HCT116 (cell line): Measurements from ENCODE around the gene TM6SF1. TPM values are rescaled to one million over a fixed set of nuclear protein-coding genes. Genes with fewer than 3 reads are reported as not detected.

ENCODE experiments used
- ATAC-seq: fragments of 200-7000 bp; cut with Tn5 transposase; 2 replicates; pipeline ENCODE4 v1.9.1; 2020; ENCODE audit warnings: mild to moderate bottlenecking, moderate library complexity
- BruUV-seq: library from RNA; stranded (reverse); fragments of 400-500 nt; replicated peaks from 2 replicates; lab custom pipeline; 2021; lab: Mats Ljungman, UMichigan
- CTCF ChIA-PET: fragments of 300-600 bp; sonication (Branson Sonifier 250); formaldehyde crosslinking; loops from one replicate; lab custom pipeline; 2021; ENCODE audit warnings: antibody characterized with exemption; lab: Charles Lee
- POLR2A ChIA-PET: fragments of 300-600, 350-600 bp; sonication (Branson Sonifier 250); formaldehyde crosslinking; loops from one replicate; lab custom pipeline; 2021; ENCODE audit warnings: antibody characterized with exemption; lab: Charles Lee
- RAD21 ChIA-PET, 2 experiments: fragments of 300-600 bp; sonication (Branson Sonifier 250); formaldehyde crosslinking; loops; one replicate each; lab custom pipeline; 2023; ENCODE audit warnings: low total read pairs in 2 of 2; ENCODE audit not compliant: uncharacterized antibody in 2 of 2, unreplicated experiment in 2 of 2, low non-redundant PET in 1 of 2; lab: Charles Lee
- DNase-seq: peaks from one replicate; pipeline ENCODE4 v3.0.0-alpha.2; 2010; ENCODE audit warnings: low read depth, low spot score
- H2AFZ ChIP-seq: fragments of 200-600 bp; shearing (Covaris generic), sonication (generic); 2 replicates; pipeline ENCODE4 v1.6.1; 2017; ENCODE audit warnings: low read depth, mixed run types, mixed read lengths, antibody characterized with exemption, low read length; ENCODE audit not compliant: poor library complexity, severe bottlenecking
- H3K27ac ChIP-seq: 2 replicates; pipeline ENCODE4 v1.5.1; 2012; ENCODE audit warnings: low read depth, low read length
- H3K27me3 ChIP-seq: fragments of 200-600 bp; sonication (generic); 2 replicates; pipeline ENCODE4 v1.6.1; 2016; ENCODE audit warnings: mixed run types, low read length, mixed read lengths; ENCODE audit not compliant: insufficient read depth
- H3K36me3 ChIP-seq, 2 experiments: fragments of 200-500 bp in 1 of 2; fragments of 200-600 bp in 1 of 2; sonication (Bioruptor generic) in 1 of 2; sonication (generic) in 1 of 2; 2 replicates each; pipeline versions ENCODE4 v1.5.1 to v1.6.1; 2014 to 2016; ENCODE audit warnings: low read length in 2 of 2, inconsistent platforms in 1 of 2, mixed read lengths in 1 of 2, mixed run types in 1 of 2; ENCODE audit not compliant: insufficient read depth in 2 of 2, control insufficient read depth in 1 of 2
- H3K4me1 ChIP-seq, 2 experiments: fragments of 200-600 bp in 1 of 2; sonication (generic) in 1 of 2; 2 replicates each; pipeline versions ENCODE4 v1.5.1 to v1.6.1; 2012 to 2017; ENCODE audit warnings: low read length in 2 of 2, inconsistent platforms in 1 of 2, mild to moderate bottlenecking in 1 of 2, mixed read lengths in 1 of 2, mixed run types in 1 of 2, moderate library complexity in 1 of 2; ENCODE audit not compliant: insufficient read depth in 2 of 2, control insufficient read depth in 1 of 2
- H3K4me2 ChIP-seq: fragments of 200-600 bp; sonication (generic); 2 replicates; pipeline ENCODE4 v1.6.1; 2017; ENCODE audit warnings: mixed run types, low read length, mixed read lengths
- H3K4me3 ChIP-seq, 2 experiments: fragments of 200-600 bp in 1 of 2; sonication (generic) in 1 of 2; replicated peaks in 1 of 2; 2 replicates each; pipeline ENCODE4 v1.5.1; 2011 to 2016; ENCODE audit warnings: low read length in 2 of 2, control low read depth in 1 of 2, low read depth in 1 of 2, mild to moderate bottlenecking in 1 of 2, mixed read lengths in 1 of 2, mixed run types in 1 of 2
- H3K79me2 ChIP-seq: fragments of 200-600 bp; sonication (generic); 2 replicates; pipeline ENCODE4 v1.6.1; 2017; ENCODE audit warnings: mild to moderate bottlenecking, mixed run types, low read length, moderate library complexity, mixed read lengths; ENCODE audit not compliant: insufficient read depth
- H3K9ac ChIP-seq: fragments of 200-600 bp; sonication (generic); 2 replicates; pipeline ENCODE4 v1.6.1; 2016; ENCODE audit warnings: low read length, mixed read lengths
- H3K9me2 ChIP-seq: fragments of 200-600 bp; sonication (generic), shearing (Covaris generic); 2 replicates; pipeline ENCODE4 v1.6.1; 2017; ENCODE audit warnings: mixed run types, mild to moderate bottlenecking, moderate library complexity; ENCODE audit not compliant: insufficient read depth
- H3K9me3 ChIP-seq, 2 experiments: fragments of 200-500 bp in 1 of 2; fragments of 200-600 bp in 1 of 2; sonication (Bioruptor generic) in 1 of 2; sonication (generic) in 1 of 2; 2 replicates each; pipeline ENCODE4 v1.6.1; 2014 to 2017; ENCODE audit warnings: low read length in 2 of 2, mixed read lengths in 2 of 2, inconsistent platforms in 1 of 2, low read depth in 1 of 2, mild to moderate bottlenecking in 1 of 2, mixed run types in 1 of 2, moderate library complexity in 1 of 2; ENCODE audit not compliant: control insufficient read depth in 1 of 2, insufficient read depth in 1 of 2
- H4K20me1 ChIP-seq: fragments of 200-600 bp; sonication (generic), shearing (Covaris generic); 2 replicates; pipeline ENCODE4 v1.6.1; 2017; ENCODE audit warnings: mixed run types, mild to moderate bottlenecking, moderate library complexity; ENCODE audit not compliant: insufficient read depth
- CBX3 ChIP-seq: IDR thresholded peaks from 2 replicates; pipeline ENCODE4 v1.6.1; 2012; ENCODE audit warnings: low read depth
- CEBPB ChIP-seq: IDR thresholded peaks from 2 replicates; pipeline ENCODE4 v1.6.1; 2012; ENCODE audit warnings: low read depth
- EGR1 ChIP-seq: IDR thresholded peaks from 2 replicates; pipeline ENCODE4 v1.6.1; 2012; ENCODE audit warnings: low read depth
- ELF1 ChIP-seq: IDR thresholded peaks from 2 replicates; pipeline ENCODE4 v1.6.1; 2012; ENCODE audit warnings: low read depth, borderline replicate concordance
- EZH2 ChIP-seq: fragments of 200-600 bp; sonication (generic); IDR thresholded peaks from 2 replicates; pipeline ENCODE4 v1.6.1; 2017; ENCODE audit warnings: antibody characterized with exemption, mixed run types
- EZH2phosphoT487 ChIP-seq: fragments of 200-600 bp; IDR thresholded peaks from 2 replicates; pipeline ENCODE4 v1.6.1; 2018; ENCODE audit warnings: antibody characterized with exemption, borderline replicate concordance
- FOSL1 ChIP-seq: IDR thresholded peaks from 2 replicates; pipeline ENCODE4 v1.6.1; 2012; ENCODE audit warnings: low read depth
- JUND ChIP-seq: IDR thresholded peaks from 2 replicates; pipeline ENCODE4 v1.6.1; 2012
- POLR2A ChIP-seq: IDR thresholded peaks from 2 replicates; pipeline ENCODE4 v1.7.0; 2011; ENCODE audit warnings: borderline replicate concordance; ENCODE audit not compliant: insufficient read depth, insufficient read length; ENCODE audit errors: extremely low read depth
- POLR2AphosphoS5 ChIP-seq: IDR thresholded peaks from 2 replicates; pipeline ENCODE4 v1.6.1; 2011; ENCODE audit warnings: mild to moderate bottlenecking, low read depth, low read length, moderate library complexity
- SIN3A ChIP-seq: IDR thresholded peaks from 2 replicates; pipeline ENCODE4 v1.6.1; 2012; ENCODE audit warnings: low read depth
- SP1 ChIP-seq: IDR thresholded peaks from 2 replicates; pipeline ENCODE4 v1.6.1; 2012; ENCODE audit warnings: low read depth
- SRF ChIP-seq: IDR thresholded peaks from 2 replicates; pipeline ENCODE4 v1.6.1; 2012; ENCODE audit warnings: low read depth
- YY1 ChIP-seq: IDR thresholded peaks from 2 replicates; pipeline ENCODE4 v1.6.1; 2011; ENCODE audit warnings: low read length, low read depth, moderate library complexity, mild to moderate bottlenecking; ENCODE audit not compliant: insufficient replicate concordance; ENCODE audit errors: extremely low read depth
- intact Hi-C: fragments of 100-400 bp; cut with micrococcal nuclease; formaldehyde crosslinking; loops from 2 replicates; pipeline ENCODE4 v1.10.0; 2022
- total RNA-seq: library from RNA; stranded (reverse); gene quantifications from one replicate; pipeline ENCODE4 v1.2.1, GENCODE V29; 2021; ENCODE audit not compliant: unreplicated experiment
- TF ChIP-seq, protein P1 (sequence below): IDR thresholded peaks from 2 replicates; pipeline ENCODE4 v1.6.1; 2012; ENCODE audit warnings: low read depth
- TF ChIP-seq, protein P2 (sequence below), 3 experiments: fragments of 200-600 bp in 1 of 3; sonication (generic) in 1 of 3; IDR thresholded peaks in 2 of 3; conservative IDR thresholded peaks in 1 of 3; 2 replicates each; pipeline ENCODE4 v1.5.1; 2012 to 2017; ENCODE audit warnings: low read depth in 2 of 3, low read length in 2 of 3, antibody characterized with exemption in 1 of 3, borderline replicate concordance in 1 of 3, control low read depth in 1 of 3, mild to moderate bottlenecking in 1 of 3, mixed read lengths in 1 of 3, mixed run types in 1 of 3, moderate library complexity in 1 of 3; ENCODE audit not compliant: insufficient read depth in 1 of 3
- TF ChIP-seq, protein P3 (sequence below): IDR thresholded peaks from 2 replicates; pipeline ENCODE4 v1.6.1; 2012
- TF ChIP-seq, protein P4 (sequence below): IDR thresholded peaks from 2 replicates; pipeline ENCODE4 v1.6.1; 2011; ENCODE audit warnings: mild to moderate bottlenecking, low read length, moderate library complexity; ENCODE audit not compliant: insufficient replicate concordance; ENCODE audit errors: extremely low read depth
- TF ChIP-seq, protein P5 (sequence below): IDR thresholded peaks from 2 replicates; pipeline ENCODE4 v1.6.1; 2012

TM6SF1 gene
- total RNA-seq, 1 experiment from 2014 or later, result not detected

DNA sequence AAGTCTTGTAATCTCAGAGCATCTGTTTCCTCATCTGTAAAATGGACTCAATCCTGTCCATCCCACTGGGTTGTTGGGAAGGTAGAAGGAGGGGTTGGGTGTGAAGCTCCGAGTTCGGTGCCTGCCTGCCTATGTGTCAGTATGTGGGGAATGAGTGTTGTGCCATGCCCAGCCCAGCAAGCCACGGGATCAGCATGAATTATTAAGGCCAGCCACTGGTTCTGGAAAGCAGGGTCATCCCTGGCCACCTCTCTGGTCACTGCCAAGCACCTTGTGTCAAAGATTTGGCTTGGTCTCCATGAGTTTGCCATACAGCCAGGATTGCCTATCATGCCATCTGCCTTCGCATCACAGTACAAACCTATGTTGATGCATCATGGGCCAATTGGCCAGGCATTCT lies 11.5 kb downstream of the TM6SF1 start (continued):
- TF ChIP-seq, protein P1, sequence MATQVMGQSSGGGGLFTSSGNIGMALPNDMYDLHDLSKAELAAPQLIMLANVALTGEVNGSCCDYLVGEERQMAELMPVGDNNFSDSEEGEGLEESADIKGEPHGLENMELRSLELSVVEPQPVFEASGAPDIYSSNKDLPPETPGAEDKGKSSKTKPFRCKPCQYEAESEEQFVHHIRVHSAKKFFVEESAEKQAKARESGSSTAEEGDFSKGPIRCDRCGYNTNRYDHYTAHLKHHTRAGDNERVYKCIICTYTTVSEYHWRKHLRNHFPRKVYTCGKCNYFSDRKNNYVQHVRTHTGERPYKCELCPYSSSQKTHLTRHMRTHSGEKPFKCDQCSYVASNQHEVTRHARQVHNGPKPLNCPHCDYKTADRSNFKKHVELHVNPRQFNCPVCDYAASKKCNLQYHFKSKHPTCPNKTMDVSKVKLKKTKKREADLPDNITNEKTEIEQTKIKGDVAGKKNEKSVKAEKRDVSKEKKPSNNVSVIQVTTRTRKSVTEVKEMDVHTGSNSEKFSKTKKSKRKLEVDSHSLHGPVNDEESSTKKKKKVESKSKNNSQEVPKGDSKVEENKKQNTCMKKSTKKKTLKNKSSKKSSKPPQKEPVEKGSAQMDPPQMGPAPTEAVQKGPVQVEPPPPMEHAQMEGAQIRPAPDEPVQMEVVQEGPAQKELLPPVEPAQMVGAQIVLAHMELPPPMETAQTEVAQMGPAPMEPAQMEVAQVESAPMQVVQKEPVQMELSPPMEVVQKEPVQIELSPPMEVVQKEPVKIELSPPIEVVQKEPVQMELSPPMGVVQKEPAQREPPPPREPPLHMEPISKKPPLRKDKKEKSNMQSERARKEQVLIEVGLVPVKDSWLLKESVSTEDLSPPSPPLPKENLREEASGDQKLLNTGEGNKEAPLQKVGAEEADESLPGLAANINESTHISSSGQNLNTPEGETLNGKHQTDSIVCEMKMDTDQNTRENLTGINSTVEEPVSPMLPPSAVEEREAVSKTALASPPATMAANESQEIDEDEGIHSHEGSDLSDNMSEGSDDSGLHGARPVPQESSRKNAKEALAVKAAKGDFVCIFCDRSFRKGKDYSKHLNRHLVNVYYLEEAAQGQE, result no peak
- TF ChIP-seq, protein P2, sequence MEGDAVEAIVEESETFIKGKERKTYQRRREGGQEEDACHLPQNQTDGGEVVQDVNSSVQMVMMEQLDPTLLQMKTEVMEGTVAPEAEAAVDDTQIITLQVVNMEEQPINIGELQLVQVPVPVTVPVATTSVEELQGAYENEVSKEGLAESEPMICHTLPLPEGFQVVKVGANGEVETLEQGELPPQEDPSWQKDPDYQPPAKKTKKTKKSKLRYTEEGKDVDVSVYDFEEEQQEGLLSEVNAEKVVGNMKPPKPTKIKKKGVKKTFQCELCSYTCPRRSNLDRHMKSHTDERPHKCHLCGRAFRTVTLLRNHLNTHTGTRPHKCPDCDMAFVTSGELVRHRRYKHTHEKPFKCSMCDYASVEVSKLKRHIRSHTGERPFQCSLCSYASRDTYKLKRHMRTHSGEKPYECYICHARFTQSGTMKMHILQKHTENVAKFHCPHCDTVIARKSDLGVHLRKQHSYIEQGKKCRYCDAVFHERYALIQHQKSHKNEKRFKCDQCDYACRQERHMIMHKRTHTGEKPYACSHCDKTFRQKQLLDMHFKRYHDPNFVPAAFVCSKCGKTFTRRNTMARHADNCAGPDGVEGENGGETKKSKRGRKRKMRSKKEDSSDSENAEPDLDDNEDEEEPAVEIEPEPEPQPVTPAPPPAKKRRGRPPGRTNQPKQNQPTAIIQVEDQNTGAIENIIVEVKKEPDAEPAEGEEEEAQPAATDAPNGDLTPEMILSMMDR (IDR thresholded peaks at IDR 0.05 in 2 of 3, conservative IDR thresholded peaks at IDR 0.05 in 1 of 3; ENCODE audit: borderline replicate concordance in 1 of 3, insufficient read depth in 1 of 3, low read depth in 2 of 3, low read length in 2 of 3), result no peak
- TF ChIP-seq CEBPB (no peak), EGR1 (no peak), EZH2 (no peak), ELF1 (no peak)

DNA sequence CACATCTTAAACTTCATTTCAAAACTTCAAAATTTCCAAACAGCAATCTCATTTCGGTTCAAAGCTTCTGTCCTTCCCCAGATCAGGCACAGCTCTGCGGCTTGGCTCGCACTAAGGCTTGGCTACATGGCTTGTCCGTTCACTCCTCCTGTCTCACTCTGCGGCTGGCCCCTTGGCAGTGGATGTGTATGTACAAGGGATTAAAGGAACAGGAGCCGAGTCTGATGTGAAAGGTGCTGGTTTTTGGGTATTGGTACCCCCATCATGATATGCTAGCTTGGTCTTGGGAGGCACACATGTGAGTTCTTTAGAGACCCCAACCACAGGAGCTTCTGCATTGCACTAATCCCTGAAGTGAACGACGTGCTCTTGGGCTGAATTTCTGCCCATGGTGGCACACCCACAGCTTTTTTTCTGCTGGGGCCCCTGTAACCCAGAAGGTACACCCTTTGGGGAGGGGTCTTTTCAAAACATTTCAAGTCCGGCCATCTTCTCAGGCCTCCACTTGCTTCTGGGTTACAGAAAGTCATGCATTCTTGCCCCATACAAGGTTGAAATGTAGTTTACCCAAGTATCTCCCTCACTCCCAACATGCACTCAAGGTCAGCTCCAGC lies 12.6 kb downstream of the TM6SF1 start:
- TF ChIP-seq SP1 (no peak), EGR1 (no peak), SRF (no peak), ELF1 (no peak), FOSL1 (no peak), POLR2A (no peak), CEBPB (no peak), YY1 (no peak), JUND (no peak), EZH2 (no peak), CBX3 (no peak), SIN3A (no peak), POLR2AphosphoS5 (no peak), EZH2phosphoT487 (no peak)
- TF ChIP-seq, protein P3, sequence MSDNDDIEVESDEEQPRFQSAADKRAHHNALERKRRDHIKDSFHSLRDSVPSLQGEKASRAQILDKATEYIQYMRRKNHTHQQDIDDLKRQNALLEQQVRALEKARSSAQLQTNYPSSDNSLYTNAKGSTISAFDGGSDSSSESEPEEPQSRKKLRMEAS, result no peak
- TF ChIP-seq, protein P4, sequence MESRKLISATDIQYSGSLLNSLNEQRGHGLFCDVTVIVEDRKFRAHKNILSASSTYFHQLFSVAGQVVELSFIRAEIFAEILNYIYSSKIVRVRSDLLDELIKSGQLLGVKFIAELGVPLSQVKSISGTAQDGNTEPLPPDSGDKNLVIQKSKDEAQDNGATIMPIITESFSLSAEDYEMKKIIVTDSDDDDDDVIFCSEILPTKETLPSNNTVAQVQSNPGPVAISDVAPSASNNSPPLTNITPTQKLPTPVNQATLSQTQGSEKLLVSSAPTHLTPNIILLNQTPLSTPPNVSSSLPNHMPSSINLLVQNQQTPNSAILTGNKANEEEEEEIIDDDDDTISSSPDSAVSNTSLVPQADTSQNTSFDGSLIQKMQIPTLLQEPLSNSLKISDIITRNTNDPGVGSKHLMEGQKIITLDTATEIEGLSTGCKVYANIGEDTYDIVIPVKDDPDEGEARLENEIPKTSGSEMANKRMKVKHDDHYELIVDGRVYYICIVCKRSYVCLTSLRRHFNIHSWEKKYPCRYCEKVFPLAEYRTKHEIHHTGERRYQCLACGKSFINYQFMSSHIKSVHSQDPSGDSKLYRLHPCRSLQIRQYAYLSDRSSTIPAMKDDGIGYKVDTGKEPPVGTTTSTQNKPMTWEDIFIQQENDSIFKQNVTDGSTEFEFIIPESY, result no peak
- TF ChIP-seq, protein P5, sequence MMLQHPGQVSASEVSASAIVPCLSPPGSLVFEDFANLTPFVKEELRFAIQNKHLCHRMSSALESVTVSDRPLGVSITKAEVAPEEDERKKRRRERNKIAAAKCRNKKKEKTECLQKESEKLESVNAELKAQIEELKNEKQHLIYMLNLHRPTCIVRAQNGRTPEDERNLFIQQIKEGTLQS, result no peak
- H3K36me3 ChIP-seq, result no peaks in the 10 kb centered on the region
- H3K4me1 ChIP-seq, result no peaks in the 10 kb centered on the region
- no peaks in the 10 kb centered on the region for H3K79me2 ChIP-seq
- no peak overlapping the region for H3K4me2 ChIP-seq
- RAD21 ChIA-PET, result no interaction called here
- no peak overlapping the region for H3K4me3 ChIP-seq
- CTCF ChIA-PET, result no interaction called here
- POLR2A ChIA-PET, result no interaction called here
- no peak overlapping the region for H3K27ac ChIP-seq
- ATAC-seq (no peak), DNase-seq (no peak)
- H2AFZ ChIP-seq, result no peak overlapping the region
- BruUV-seq, result no TSS peak
- intact Hi-C loops, result no loop called here
- H3K9me2 ChIP-seq, result no peaks in the 10 kb centered on the region
- H3K27me3 ChIP-seq, result no peaks in the 10 kb centered on the region
- H3K9ac ChIP-seq, result no peak overlapping the region
- H3K9me3 ChIP-seq, result no peaks in the 10 kb centered on the region
- no peaks in the 10 kb centered on the region for H4K20me1 ChIP-seq
